K562 (cell line): Measurements from ENCODE around the gene CHMP3. TPM values are rescaled to one million over a fixed set of nuclear protein-coding genes. Genes with fewer than 3 reads are reported as not detected.

ENCODE experiments used
- ATAC-seq: fragments of 200-7000 bp; cut with Tn5 transposase; 3 replicates; pipeline ENCODE4 v1.9.1; 2020; ENCODE audit warnings: moderate library complexity
- BruUV-seq: library from RNA; stranded (reverse); fragments of 400-500 nt; replicated peaks from 2 replicates; lab custom pipeline; 2021; lab: Mats Ljungman, UMichigan
- CTCF ChIA-PET: fragments of 300-600 bp; formaldehyde crosslinking; extraction: SDS; loops from one replicate; lab custom pipeline; 2021; ENCODE audit warnings: low intra/inter-chr PET ratio; lab: Yijun Ruan, JAX
- POLR2A ChIA-PET: fragments of 300-600, 350-650 bp; sonication (Branson Sonifier 250); formaldehyde crosslinking; extraction: SDS; loops from one replicate; lab custom pipeline; 2021; ENCODE audit warnings: antibody characterized with exemption, inconsistent platforms; lab: Yijun Ruan, JAX
- DNase-seq, 4 experiments: peaks; one replicate each; pipeline versions ENCODE4 v3.0.0 to v3.0.0-alpha.2; 2011 to 2018; ENCODE audit warnings: low spot score in 3 of 4, mixed read lengths in 3 of 4; ENCODE audit errors: extremely low read depth in 1 of 4
- FAIRE-seq: peaks from 2 replicates; lab custom pipeline; 2011; peaks lifted over from hg19 to GRCh38; lab: Jason Lieb, UNC
- H2AFZ ChIP-seq: 2 replicates; pipeline ENCODE4 v1.6.0; 2011; ENCODE audit warnings: low read depth, low read length, control low read depth, inconsistent platforms
- H3K27ac ChIP-seq: fragments of 200-600 bp; 3 replicates; pipeline ENCODE4 v1.8.0; 2011; ENCODE audit warnings: low read depth, mild to moderate bottlenecking, control low read depth, inconsistent platforms, low read length, moderate library complexity, mixed read lengths; ENCODE audit errors: extremely low read depth
- H3K27me3 ChIP-seq, 2 experiments: fragments of 300-600 bp in 1 of 2; 2 replicates in 1 of 2; 3 replicates in 1 of 2; pipeline versions ENCODE4 v1.6.0 to v1.8.0; 2011; ENCODE audit warnings: inconsistent platforms in 2 of 2, low read length in 2 of 2, mild to moderate bottlenecking in 1 of 2, mixed read lengths in 1 of 2, moderate library complexity in 1 of 2; ENCODE audit not compliant: control insufficient read depth in 2 of 2, insufficient read depth in 2 of 2
- H3K36me3 ChIP-seq: fragments of 300-600 bp; 3 replicates; pipeline ENCODE4 v1.8.0; 2011; ENCODE audit warnings: mild to moderate bottlenecking, low read length, inconsistent platforms; ENCODE audit not compliant: control insufficient read depth, insufficient read depth
- H3K4me1 ChIP-seq, 2 experiments: fragments of 200-600 bp in 1 of 2; replicated peaks in 1 of 2; 2 replicates in 1 of 2; 3 replicates in 1 of 2; pipeline versions ENCODE4 v1.5.1 to v1.8.0; 2011; ENCODE audit warnings: inconsistent platforms in 2 of 2, low read length in 2 of 2, mild to moderate bottlenecking in 1 of 2, mixed read lengths in 1 of 2, moderate library complexity in 1 of 2; ENCODE audit not compliant: control insufficient read depth in 2 of 2, insufficient read depth in 2 of 2
- H3K4me2 ChIP-seq: 2 replicates; pipeline ENCODE4 v1.6.1; 2011; ENCODE audit warnings: low read length, control low read depth, inconsistent platforms, mixed read lengths; ENCODE audit not compliant: insufficient read depth
- H3K4me3 ChIP-seq: fragments of 200-600 bp; sonication (generic), shearing (Covaris generic); 2 replicates; pipeline ENCODE4 v1.5.1; 2016; ENCODE audit warnings: control low read depth, inconsistent platforms
- H3K79me2 ChIP-seq: fragments of 200-600 bp; 3 replicates; pipeline ENCODE4 v1.8.0; 2011; ENCODE audit warnings: low read length, inconsistent platforms; ENCODE audit not compliant: control insufficient read depth, insufficient read depth
- H3K9ac ChIP-seq, 2 experiments: 2 replicates each; pipeline versions ENCODE4 v1.6.0 to v1.6.1; 2011; ENCODE audit warnings: low read depth in 2 of 2, low read length in 2 of 2, control low read depth in 1 of 2, inconsistent platforms in 1 of 2, mild to moderate bottlenecking in 1 of 2, mixed read lengths in 1 of 2; ENCODE audit not compliant: insufficient read depth in 1 of 2
- H3K9me1 ChIP-seq: one replicate; pipeline ENCODE4 v1.6.0; 2011; ENCODE audit warnings: inconsistent platforms, mild to moderate bottlenecking, low read length, moderate library complexity; ENCODE audit not compliant: control insufficient read depth, insufficient read depth
- H3K9me3 ChIP-seq: replicated peaks from 2 replicates; pipeline ENCODE4 v1.5.1; 2011; ENCODE audit warnings: low read depth, low read length, inconsistent platforms; ENCODE audit not compliant: control insufficient read depth, insufficient read depth
- H4K20me1 ChIP-seq: replicated peaks from 2 replicates; pipeline ENCODE4 v1.6.1; 2011; ENCODE audit warnings: low read length, inconsistent platforms, mixed read lengths; ENCODE audit not compliant: control insufficient read depth, insufficient read depth
- CTCF ChIP-seq, 3 experiments: IDR thresholded peaks in 2 of 3; conservative IDR thresholded peaks in 1 of 3; 2 replicates each; pipeline ENCODE4 v1.5.1; 2011 to 2012; ENCODE audit warnings: low read length in 3 of 3, mild to moderate bottlenecking in 3 of 3, control low read depth in 2 of 3, improper control_type of control experiment in 1 of 3, inconsistent platforms in 1 of 3, low read depth in 1 of 3, mixed read lengths in 1 of 3, moderate library complexity in 1 of 3; ENCODE audit not compliant: insufficient read depth in 2 of 3
- PHB ChIP-seq: fragments of 250-450 bp; sonication (Bioruptor Pico); IDR thresholded peaks from 2 replicates; pipeline ENCODE4 v1.5.0; 2021
- RAD21 ChIP-seq, 2 experiments: fragments of 250-450 bp in 1 of 2; fragments of 450-650 bp in 1 of 2; sonication (Bioruptor Pico) in 1 of 2; formaldehyde crosslinking in 1 of 2; IDR thresholded peaks in 1 of 2; conservative IDR thresholded peaks in 1 of 2; 2 replicates each; pipeline versions ENCODE4 v1.4.0 to v1.8.0; 2020 to 2022; ENCODE audit warnings: mild to moderate bottlenecking in 2 of 2, moderate library complexity in 1 of 2
- WGBS: fragments of 100-300 bp; shearing (Covaris generic); methylation state at CpG from one replicate; pipeline ENCODE4 v1.1.6; 2016; ENCODE audit warnings: low coverage, mixed read lengths; ENCODE audit not compliant: insufficient coverage; ENCODE audit errors: missing lambda C conversion rate; 5-methylcytosine and 5-hydroxymethylcytosine counted together
- in situ Hi-C: fragments of 300-500 bp; cut with MboI; formaldehyde crosslinking; loops from 4 replicates; pipeline ENCODE4 v1.15.0; 2018; ENCODE audit warnings: inconsistent platforms, mixed read lengths
- intact Hi-C: fragments of 100-400 bp; cut with micrococcal nuclease; formaldehyde crosslinking; loops from 2 replicates; pipeline ENCODE4 v1.14.2; 2022
- polyA plus RNA-seq, 8 experiments: library from polyadenylated mRNA; depleted of rRNA in 4 of 8; stranded (reverse) in 5 of 8; unstranded in 3 of 8; fragments of >200 nt; fragmentation: Nextera tagmentation in 2 of 8; fragmentation: Illumina TruSeq in 1 of 8; extraction: Ambion mirVana in 2 of 8; extraction: Trizol in 1 of 8; gene quantifications; 2 replicates each; pipeline versions ENCODE4 v1.2.1 to v1.2.3, GENCODE V29; 2011 to 2014; ENCODE audit warnings: inconsistent platforms in 1 of 8, missing spikeins in 1 of 8
- total RNA-seq, 7 experiments: library from RNA; depleted of rRNA in 6 of 7; stranded (reverse); fragments of >200 nt in 6 of 7; fragmentation: Illumina TruSeq in 2 of 7; extraction: Trizol in 2 of 7; gene quantifications; 2 replicates each; pipeline versions ENCODE4 v1.2.1 to v1.2.3, GENCODE V29; 2011 to 2021; ENCODE audit warnings: low replicate concordance in 1 of 7

CHMP3 gene
- total and polyA plus RNA-seq, 9 of the 15 experiments (the other 6 are each of a cell fraction or from before 2014, with no cell fraction given) = 20.6 to 52.5 (median 31.7) TPM

- H3K4me1 ChIP-seq = no peaks in the 10 kb centered on the region
- H3K9me3 ChIP-seq = no peaks in the 10 kb centered on the region; the same call in 1 of the 2 replicates
- WGBS = 90% methylated on average over 3 of the region's 3 CpGs
- FAIRE-seq = no peak
- TF ChIP-seq PHB (no peak), CTCF (IDR thresholded peaks at IDR 0.05 in 2 of 3, conservative IDR thresholded peaks at IDR 0.05 in 1 of 3; ENCODE audit: insufficient read depth in 2 of 3, low read depth in 1 of 3, low read length in 3 of 3) (peak in 2 of 3 experiments; percentile 21 to 25; a peak in 1 of 6 replicates), RAD21 (CRISPR knock-in tag; conservative IDR thresholded peaks at IDR 0.05 in 1 of 2, IDR thresholded peaks at IDR 0.05 in 1 of 2) (peak in 1 of 2 experiments; percentile 42; a peak in 2 of 4 replicates)
- H3K36me3 ChIP-seq = no peaks in the 10 kb centered on the region
- H3K79me2 ChIP-seq = no peaks in the 10 kb centered on the region
- H3K27me3 ChIP-seq = no peaks in the 10 kb centered on the region
- ChIA-PET CTCF (no interaction called here), POLR2A (interaction anchor here (1.0 kb wide), 1 partner anchor 8 kb away, joined by 3 read pairs; no protein-coding TSS in a partner anchor)
- no peak overlapping the region for H3K4me2 ChIP-seq
- no peak for ATAC-seq
- no TSS peak for BruUV-seq
- H4K20me1 ChIP-seq = no peaks in the 10 kb centered on the region
- no peak for DNase-seq
- no peak overlapping the region for H2AFZ ChIP-seq
- H3K27ac ChIP-seq = no peak overlapping the region
- no peak overlapping the region for H3K9ac ChIP-seq
- in situ Hi-C loops = no loop called here
- no peaks in the 10 kb centered on the region for H3K9me1 ChIP-seq
- intact Hi-C loops = no loop called here
- no peak overlapping the region for H3K4me3 ChIP-seq
Observed at GRCh38 chr2:86518481-86518880, 44.8 kb downstream of the CHMP3 start.
